SK-N-SH (cell line): ENCODE results near the gene SARS2. TPM values are rescaled to one million over a fixed set of nuclear protein-coding genes. Genes with fewer than 3 reads are reported as not detected.
A peak's percentile ranks its signal among the peaks of the same experiment; 100 is the strongest.

Experiments used
- CTCF ChIA-PET: fragments of 300-600, 350-600 bp; formaldehyde crosslinking; extraction: SDS; loops from one replicate; lab custom pipeline; 2021; lab: Yijun Ruan, JAX
- POLR2A ChIA-PET: fragments of 350-600 bp; sonication (Branson Sonifier 250); formaldehyde crosslinking; extraction: SDS; loops from one replicate; lab custom pipeline; 2020; ENCODE audit warnings: antibody characterized with exemption, inconsistent platforms; lab: Yijun Ruan, JAX
- DNase-seq: peaks from one replicate; pipeline ENCODE4 v3.0.0; 2012
- H2AFZ ChIP-seq: fragments of 200-600 bp; sonication (generic); 2 replicates; pipeline ENCODE4 v1.8.1; 2016; ENCODE audit warnings: antibody characterized with exemption, mild to moderate bottlenecking, low read depth
- H3F3A ChIP-seq: fragments of 200-600 bp; sonication (generic); replicated peaks from 2 replicates; pipeline ENCODE3; 2016; ENCODE audit warnings: antibody characterized with exemption, mild to moderate bottlenecking; ENCODE audit not compliant: insufficient read depth
- H3K27ac ChIP-seq, 2 experiments: fragments of 200-500 bp in 1 of 2; fragments of 200-600 bp in 1 of 2; sonication (Bioruptor generic) in 1 of 2; sonication (generic), shearing (Covaris generic) in 1 of 2; 2 replicates each; pipeline versions ENCODE4 v1.5.1 to v1.6.1; 2014 to 2016; ENCODE audit warnings: low read depth in 2 of 2, inconsistent platforms in 1 of 2, low read length in 1 of 2, mild to moderate bottlenecking in 1 of 2, mixed read lengths in 1 of 2
- H3K27me3 ChIP-seq: fragments of 200-600 bp; sonication (generic), shearing (Covaris generic); 2 replicates; pipeline ENCODE4 v1.6.1; 2016; ENCODE audit warnings: mixed run types; ENCODE audit not compliant: insufficient read depth
- H3K36me3 ChIP-seq, 2 experiments: fragments of 200-500 bp in 1 of 2; fragments of 200-600 bp in 1 of 2; sonication (Bioruptor generic) in 1 of 2; sonication (generic) in 1 of 2; replicated peaks in 1 of 2; 2 replicates each; pipeline versions ENCODE3 to v1.5.1; 2014 to 2016; ENCODE audit warnings: low read length in 1 of 2, mild to moderate bottlenecking in 1 of 2; ENCODE audit not compliant: insufficient read depth in 2 of 2, control insufficient read depth in 1 of 2
- H3K4me1 ChIP-seq, 2 experiments: fragments of 200-500 bp in 1 of 2; fragments of 200-600 bp in 1 of 2; sonication (Bioruptor generic) in 1 of 2; sonication (generic), shearing (Covaris generic) in 1 of 2; 2 replicates each; pipeline versions ENCODE4 v1.5.1 to v1.6.1; 2014 to 2016; ENCODE audit warnings: low read depth in 1 of 2, low read length in 1 of 2, mixed run types in 1 of 2; ENCODE audit not compliant: insufficient read depth in 2 of 2, control insufficient read depth in 1 of 2
- H3K4me2 ChIP-seq: fragments of 200-600 bp; sonication (generic), shearing (Covaris generic); 2 replicates; pipeline ENCODE4 v1.6.1; 2017; ENCODE audit warnings: mixed run types
- H3K4me3 ChIP-seq, 2 experiments: fragments of 200-500 bp in 1 of 2; fragments of 200-600 bp in 1 of 2; sonication (Bioruptor generic) in 1 of 2; sonication (generic), shearing (Covaris generic) in 1 of 2; 2 replicates each; pipeline versions ENCODE4 v1.5.1 to v1.8.1; 2014 to 2016; ENCODE audit warnings: low read depth in 2 of 2, inconsistent platforms in 1 of 2, low read length in 1 of 2, mild to moderate bottlenecking in 1 of 2, mixed read lengths in 1 of 2, moderate library complexity in 1 of 2
- H3K79me2 ChIP-seq: fragments of 200-600 bp; sonication (generic); 2 replicates; pipeline ENCODE4 v1.8.1; 2017; ENCODE audit warnings: mild to moderate bottlenecking; ENCODE audit not compliant: insufficient read depth
- H3K9ac ChIP-seq: fragments of 200-600 bp; sonication (generic); 2 replicates; pipeline ENCODE4 v1.6.1; 2017; ENCODE audit warnings: mixed run types
- H3K9me2 ChIP-seq: fragments of 200-600 bp; sonication (generic); 2 replicates; pipeline ENCODE4 v1.6.1; 2017; ENCODE audit warnings: mixed run types
- H3K9me3 ChIP-seq: fragments of 200-600 bp; sonication (generic); 2 replicates; pipeline ENCODE4 v1.6.1; 2017; ENCODE audit warnings: mixed run types, mild to moderate bottlenecking, moderate library complexity
- H4K20me1 ChIP-seq: fragments of 200-600 bp; sonication (generic); 2 replicates; pipeline ENCODE4 v1.6.1; 2017; ENCODE audit warnings: mild to moderate bottlenecking, mixed run types; ENCODE audit not compliant: insufficient read depth
- ELF1 ChIP-seq: IDR thresholded peaks from 2 replicates; pipeline ENCODE4 v1.4.0; 2012
- EP300 ChIP-seq, 2 experiments: IDR thresholded peaks; 2 replicates each; pipeline versions ENCODE4 v1.4.0 to v1.6.1; 2012; ENCODE audit warnings: borderline replicate concordance in 1 of 2, low read depth in 1 of 2, low read length in 1 of 2
- FOSL2 ChIP-seq: IDR thresholded peaks from 2 replicates; pipeline ENCODE4 v1.4.0; 2012; ENCODE audit warnings: low read depth, mild to moderate bottlenecking, moderate library complexity, borderline replicate concordance
- FOXJ3 ChIP-seq: sonication (generic); formaldehyde crosslinking; IDR thresholded peaks from 2 replicates; pipeline ENCODE4 v1.5.1; 2020; ENCODE audit warnings: mild to moderate bottlenecking, missing genetic modification reagents
- GATA2 ChIP-seq: sonication (generic); formaldehyde crosslinking; IDR thresholded peaks from 2 replicates; pipeline ENCODE4 v1.5.0; 2020; ENCODE audit warnings: mild to moderate bottlenecking, missing genetic modification reagents
- MXI1 ChIP-seq: IDR thresholded peaks from 2 replicates; pipeline ENCODE4 v1.6.1; 2012; ENCODE audit warnings: mild to moderate bottlenecking, low read depth, low read length, improper control_type of control experiment
- NRF1 ChIP-seq: IDR thresholded peaks from 2 replicates; pipeline ENCODE4 v1.6.1; 2012; ENCODE audit warnings: low read depth, mild to moderate bottlenecking, low read length
- POLR2AphosphoS5 ChIP-seq: IDR thresholded peaks from 2 replicates; pipeline ENCODE4 v1.6.1; 2012; ENCODE audit warnings: low read depth, low read length
- RXRA ChIP-seq: IDR thresholded peaks from 2 replicates; pipeline ENCODE4 v1.4.0; 2012; ENCODE audit warnings: low read depth, mild to moderate bottlenecking, borderline replicate concordance
- SMC3 ChIP-seq: IDR thresholded peaks from 2 replicates; pipeline ENCODE4 v1.6.1; 2012; ENCODE audit warnings: low read depth, low read length, improper control_type of control experiment
- TCF12 ChIP-seq: IDR thresholded peaks from 2 replicates; pipeline ENCODE4 v1.4.0; 2012
- YY1 ChIP-seq: IDR thresholded peaks from 2 replicates; pipeline ENCODE4 v1.4.0; 2012; ENCODE audit warnings: low read depth, mild to moderate bottlenecking
- WGBS: methylation state at CpG from one replicate; pipeline ENCODE4 v1.1.6; 2017; ENCODE audit warnings: low lambda C conversion rate; 5-methylcytosine and 5-hydroxymethylcytosine counted together
- polyA plus RNA-seq, 3 experiments: library from polyadenylated mRNA; depleted of rRNA; stranded (reverse); fragments of >200 nt; gene quantifications; 2 replicates each; pipeline ENCODE4 v1.2.3, GENCODE V29; 2012
- TF ChIP-seq, protein P1 (sequence below): fragments of 200-600 bp; sonication (generic); IDR thresholded peaks from 2 replicates; pipeline ENCODE4 v1.6.1; 2017; ENCODE audit warnings: antibody characterized with exemption, mild to moderate bottlenecking, moderate library complexity
- TF ChIP-seq, protein P2 (sequence below): IDR thresholded peaks from 2 replicates; pipeline ENCODE4; 2012
- TF ChIP-seq, protein P3 (sequence below): IDR thresholded peaks from 2 replicates; pipeline ENCODE4 v1.4.0; 2012; ENCODE audit warnings: low read depth, borderline replicate concordance
- TF ChIP-seq, protein P4 (sequence below): fragments of 150-350 bp; IDR thresholded peaks from 2 replicates; pipeline ENCODE4 v1.6.1; 2016; ENCODE audit warnings: mild to moderate bottlenecking, low read depth, low read length
- TF ChIP-seq, protein P5 (sequence below): IDR thresholded peaks from 2 replicates; pipeline ENCODE4 v1.6.1; 2012; ENCODE audit warnings: mild to moderate bottlenecking, low read depth, low read length, moderate library complexity

SARS2 gene
- polyA plus RNA-seq, 1 of the 3 experiments (the other 2 are of a cell fraction) = 36.5 TPM

DNA sequence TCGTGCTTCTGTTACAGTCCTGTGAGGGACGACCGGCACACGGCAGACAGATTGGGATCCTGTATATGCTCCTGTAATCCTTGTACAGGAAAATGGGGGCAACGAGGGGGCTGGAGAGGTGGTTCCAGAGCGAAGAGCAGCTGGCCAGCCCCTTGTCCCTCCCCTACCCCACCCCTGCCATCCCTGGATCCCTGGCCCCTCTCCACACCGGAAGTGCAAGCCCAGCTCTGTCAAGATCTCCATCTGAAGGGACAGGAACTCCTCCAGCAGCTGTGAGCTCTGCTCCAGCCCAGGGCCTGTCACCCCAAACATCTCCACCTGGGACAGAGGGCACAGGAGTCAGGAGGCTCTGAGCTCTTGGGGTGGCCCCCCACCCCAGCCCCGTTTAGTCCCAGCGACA, 13.0 kb downstream of the SARS2 start (continued):
- TF ChIP-seq EP300 (IDR thresholded peaks at IDR 0.05; ENCODE audit: borderline replicate concordance in 1 of 2, low read depth in 1 of 2, low read length in 1 of 2) = no peak
- TF ChIP-seq FOSL2 = no peak
- no peak for TF ChIP-seq NRF1

DNA sequence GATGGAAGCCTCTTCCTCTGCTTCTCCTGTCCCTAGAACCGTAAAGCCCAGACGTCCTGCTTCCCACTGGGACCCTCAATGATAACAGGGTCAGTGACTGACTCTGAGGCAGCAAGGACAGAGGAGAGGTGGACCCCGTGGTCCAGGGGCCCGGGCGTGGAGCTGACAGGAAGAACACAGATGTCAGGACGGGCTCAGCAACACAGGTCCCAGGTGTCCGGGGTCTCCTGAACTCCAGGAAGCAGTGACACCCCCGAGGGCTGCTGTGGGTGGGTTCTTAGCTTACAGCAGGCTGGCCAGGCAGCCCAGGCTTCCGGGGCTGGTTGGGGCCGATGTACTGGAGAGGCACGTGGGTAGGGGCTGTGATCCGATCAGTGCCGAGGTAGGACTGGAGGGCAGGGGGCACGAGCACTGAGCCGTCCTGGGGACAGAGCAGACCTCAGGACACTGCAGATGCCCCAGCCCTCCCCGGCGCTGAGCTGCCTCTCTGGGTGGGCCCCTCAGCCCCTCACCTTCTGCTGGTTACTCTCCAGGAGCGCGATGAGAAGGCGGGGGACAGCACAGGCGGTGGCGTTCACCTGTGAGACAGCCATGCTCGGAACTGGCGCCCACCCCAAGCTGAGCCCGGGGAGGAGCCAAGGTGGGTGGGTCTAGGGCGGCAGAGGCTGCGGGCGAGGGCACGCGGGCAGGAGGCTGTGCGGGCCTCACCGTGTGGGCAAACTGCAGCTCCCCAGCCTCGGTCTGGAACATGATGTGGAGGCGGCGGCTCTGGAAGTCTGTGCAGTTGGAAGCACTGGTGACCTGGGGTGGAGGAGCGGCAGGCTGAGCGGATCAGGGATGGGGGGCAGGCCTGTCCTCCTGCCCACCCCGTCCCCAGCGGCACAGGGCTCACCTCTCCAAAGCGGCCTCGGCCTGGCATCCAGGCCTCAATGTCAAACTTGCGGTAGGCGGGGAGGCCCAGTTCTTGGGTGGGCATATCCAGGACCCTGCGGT, 14.9 kb downstream of the SARS2 start:
- H3K9me3 ChIP-seq = no peaks in the 10 kb centered on the region
- no peak overlapping the region for H2AFZ ChIP-seq
- DNase-seq = peak; percentile 21
- peaks cover 0 to 10% of the 10 kb centered on the region in 2 experiments; a peak in 1 of 4 replicates for H3K4me1 ChIP-seq
- no peak overlapping the region for H3K4me3 ChIP-seq
- H4K20me1 ChIP-seq = no peaks in the 10 kb centered on the region
- no peaks in the 10 kb centered on the region for H3K79me2 ChIP-seq
- ChIA-PET CTCF (interaction anchor here (1.1 to 1.6 kb wide), 4 partner anchors 11 to 28 kb away, joined by 3 to 4 read pairs (median 4); partner anchors contain the start of gene NFKBIB), POLR2A (no interaction called here)
- TF ChIP-seq NRF1 (no peak), TCF12 (no peak), MXI1 (no peak), YY1 (no peak), ELF1 (no peak), FOXJ3 (CRISPR knock-in tag) (no peak), RXRA (no peak), GATA2 (no peak), SMC3 (no peak), POLR2AphosphoS5 (no peak)
- TF ChIP-seq, protein P1, sequence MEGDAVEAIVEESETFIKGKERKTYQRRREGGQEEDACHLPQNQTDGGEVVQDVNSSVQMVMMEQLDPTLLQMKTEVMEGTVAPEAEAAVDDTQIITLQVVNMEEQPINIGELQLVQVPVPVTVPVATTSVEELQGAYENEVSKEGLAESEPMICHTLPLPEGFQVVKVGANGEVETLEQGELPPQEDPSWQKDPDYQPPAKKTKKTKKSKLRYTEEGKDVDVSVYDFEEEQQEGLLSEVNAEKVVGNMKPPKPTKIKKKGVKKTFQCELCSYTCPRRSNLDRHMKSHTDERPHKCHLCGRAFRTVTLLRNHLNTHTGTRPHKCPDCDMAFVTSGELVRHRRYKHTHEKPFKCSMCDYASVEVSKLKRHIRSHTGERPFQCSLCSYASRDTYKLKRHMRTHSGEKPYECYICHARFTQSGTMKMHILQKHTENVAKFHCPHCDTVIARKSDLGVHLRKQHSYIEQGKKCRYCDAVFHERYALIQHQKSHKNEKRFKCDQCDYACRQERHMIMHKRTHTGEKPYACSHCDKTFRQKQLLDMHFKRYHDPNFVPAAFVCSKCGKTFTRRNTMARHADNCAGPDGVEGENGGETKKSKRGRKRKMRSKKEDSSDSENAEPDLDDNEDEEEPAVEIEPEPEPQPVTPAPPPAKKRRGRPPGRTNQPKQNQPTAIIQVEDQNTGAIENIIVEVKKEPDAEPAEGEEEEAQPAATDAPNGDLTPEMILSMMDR = no peak
- TF ChIP-seq, protein P2, sequence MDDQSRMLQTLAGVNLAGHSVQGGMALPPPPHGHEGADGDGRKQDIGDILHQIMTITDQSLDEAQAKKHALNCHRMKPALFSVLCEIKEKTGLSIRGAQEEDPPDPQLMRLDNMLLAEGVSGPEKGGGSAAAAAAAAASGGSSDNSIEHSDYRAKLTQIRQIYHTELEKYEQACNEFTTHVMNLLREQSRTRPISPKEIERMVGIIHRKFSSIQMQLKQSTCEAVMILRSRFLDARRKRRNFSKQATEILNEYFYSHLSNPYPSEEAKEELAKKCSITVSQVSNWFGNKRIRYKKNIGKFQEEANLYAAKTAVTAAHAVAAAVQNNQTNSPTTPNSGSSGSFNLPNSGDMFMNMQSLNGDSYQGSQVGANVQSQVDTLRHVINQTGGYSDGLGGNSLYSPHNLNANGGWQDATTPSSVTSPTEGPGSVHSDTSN = no peak
- TF ChIP-seq, protein P3, sequence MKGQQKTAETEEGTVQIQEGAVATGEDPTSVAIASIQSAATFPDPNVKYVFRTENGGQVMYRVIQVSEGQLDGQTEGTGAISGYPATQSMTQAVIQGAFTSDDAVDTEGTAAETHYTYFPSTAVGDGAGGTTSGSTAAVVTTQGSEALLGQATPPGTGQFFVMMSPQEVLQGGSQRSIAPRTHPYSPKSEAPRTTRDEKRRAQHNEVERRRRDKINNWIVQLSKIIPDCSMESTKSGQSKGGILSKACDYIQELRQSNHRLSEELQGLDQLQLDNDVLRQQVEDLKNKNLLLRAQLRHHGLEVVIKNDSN = no peak
- TF ChIP-seq, protein P4, sequence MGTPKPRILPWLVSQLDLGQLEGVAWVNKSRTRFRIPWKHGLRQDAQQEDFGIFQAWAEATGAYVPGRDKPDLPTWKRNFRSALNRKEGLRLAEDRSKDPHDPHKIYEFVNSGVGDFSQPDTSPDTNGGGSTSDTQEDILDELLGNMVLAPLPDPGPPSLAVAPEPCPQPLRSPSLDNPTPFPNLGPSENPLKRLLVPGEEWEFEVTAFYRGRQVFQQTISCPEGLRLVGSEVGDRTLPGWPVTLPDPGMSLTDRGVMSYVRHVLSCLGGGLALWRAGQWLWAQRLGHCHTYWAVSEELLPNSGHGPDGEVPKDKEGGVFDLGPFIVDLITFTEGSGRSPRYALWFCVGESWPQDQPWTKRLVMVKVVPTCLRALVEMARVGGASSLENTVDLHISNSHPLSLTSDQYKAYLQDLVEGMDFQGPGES = no peak
- TF ChIP-seq, protein P5, sequence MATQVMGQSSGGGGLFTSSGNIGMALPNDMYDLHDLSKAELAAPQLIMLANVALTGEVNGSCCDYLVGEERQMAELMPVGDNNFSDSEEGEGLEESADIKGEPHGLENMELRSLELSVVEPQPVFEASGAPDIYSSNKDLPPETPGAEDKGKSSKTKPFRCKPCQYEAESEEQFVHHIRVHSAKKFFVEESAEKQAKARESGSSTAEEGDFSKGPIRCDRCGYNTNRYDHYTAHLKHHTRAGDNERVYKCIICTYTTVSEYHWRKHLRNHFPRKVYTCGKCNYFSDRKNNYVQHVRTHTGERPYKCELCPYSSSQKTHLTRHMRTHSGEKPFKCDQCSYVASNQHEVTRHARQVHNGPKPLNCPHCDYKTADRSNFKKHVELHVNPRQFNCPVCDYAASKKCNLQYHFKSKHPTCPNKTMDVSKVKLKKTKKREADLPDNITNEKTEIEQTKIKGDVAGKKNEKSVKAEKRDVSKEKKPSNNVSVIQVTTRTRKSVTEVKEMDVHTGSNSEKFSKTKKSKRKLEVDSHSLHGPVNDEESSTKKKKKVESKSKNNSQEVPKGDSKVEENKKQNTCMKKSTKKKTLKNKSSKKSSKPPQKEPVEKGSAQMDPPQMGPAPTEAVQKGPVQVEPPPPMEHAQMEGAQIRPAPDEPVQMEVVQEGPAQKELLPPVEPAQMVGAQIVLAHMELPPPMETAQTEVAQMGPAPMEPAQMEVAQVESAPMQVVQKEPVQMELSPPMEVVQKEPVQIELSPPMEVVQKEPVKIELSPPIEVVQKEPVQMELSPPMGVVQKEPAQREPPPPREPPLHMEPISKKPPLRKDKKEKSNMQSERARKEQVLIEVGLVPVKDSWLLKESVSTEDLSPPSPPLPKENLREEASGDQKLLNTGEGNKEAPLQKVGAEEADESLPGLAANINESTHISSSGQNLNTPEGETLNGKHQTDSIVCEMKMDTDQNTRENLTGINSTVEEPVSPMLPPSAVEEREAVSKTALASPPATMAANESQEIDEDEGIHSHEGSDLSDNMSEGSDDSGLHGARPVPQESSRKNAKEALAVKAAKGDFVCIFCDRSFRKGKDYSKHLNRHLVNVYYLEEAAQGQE = no peak
- no peaks in the 10 kb centered on the region for H3K36me3 ChIP-seq
- H3K9ac ChIP-seq = no peak overlapping the region
- H3F3A ChIP-seq = no peaks in the 10 kb centered on the region
- no peaks in the 10 kb centered on the region for H3K27me3 ChIP-seq
- WGBS = 88% methylated on average over 36 of the region's 44 CpGs
- no peak overlapping the region for H3K4me2 ChIP-seq
- no peaks in the 10 kb centered on the region for H3K9me2 ChIP-seq
- H3K27ac ChIP-seq = no peak overlapping the region
